Smooth muscle cell (in vitro differentiated cells): ENCODE measurements around the gene OXSR1. TPM values are rescaled to one million over a fixed set of nuclear protein-coding genes. Genes with fewer than 3 reads are reported as not detected.

Experiments
- DNase-seq: peaks from one replicate; lab custom pipeline; 2025; ENCODE audit not compliant: unreplicated experiment; lab: John Stamatoyannopoulos, UW
- H2AFZ ChIP-seq: fragments of 200-600 bp; sonication (generic); 2 replicates; pipeline ENCODE4 v1.6.0; 2016; ENCODE audit warnings: antibody characterized with exemption, low read depth, mild to moderate bottlenecking
- H3F3A ChIP-seq: fragments of 200-600 bp; sonication (generic); 2 replicates; pipeline ENCODE4 v1.6.0; 2017; ENCODE audit warnings: antibody characterized with exemption, low read depth
- H3K27ac ChIP-seq: fragments of 200-600 bp; sonication (generic); 2 replicates; pipeline ENCODE4 v1.5.1; 2016; ENCODE audit warnings: low read depth, mild to moderate bottlenecking
- H3K27me3 ChIP-seq: fragments of 200-600 bp; sonication (generic); 2 replicates; pipeline ENCODE4 v1.6.1; 2016; ENCODE audit warnings: low read depth, mild to moderate bottlenecking
- H3K36me3 ChIP-seq: fragments of 200-600 bp; sonication (generic); 2 replicates; pipeline ENCODE4 v1.5.1; 2016; ENCODE audit warnings: low read depth
- H3K4me1 ChIP-seq: fragments of 200-600 bp; sonication (generic); 2 replicates; pipeline ENCODE4 v1.5.1; 2016; ENCODE audit warnings: low read depth
- H3K4me2 ChIP-seq: fragments of 200-600 bp; sonication (generic); 2 replicates; pipeline ENCODE4 v1.6.0; 2016; ENCODE audit warnings: mild to moderate bottlenecking
- H3K4me3 ChIP-seq: fragments of 200-600 bp; sonication (generic); 2 replicates; pipeline ENCODE4 v1.5.1; 2016; ENCODE audit warnings: mild to moderate bottlenecking
- H3K79me2 ChIP-seq: fragments of 200-600 bp; sonication (generic); 2 replicates; pipeline ENCODE4 v1.6.0; 2016; ENCODE audit warnings: low read depth, mild to moderate bottlenecking
- H3K9ac ChIP-seq: fragments of 200-600 bp; sonication (generic); 2 replicates; pipeline ENCODE4 v1.6.0; 2016; ENCODE audit warnings: low read depth
- H3K9me3 ChIP-seq: fragments of 200-600 bp; sonication (generic); replicated peaks from 2 replicates; pipeline ENCODE4 v1.5.1; 2016; ENCODE audit warnings: low read depth
- H4K20me1 ChIP-seq: fragments of 200-600 bp; sonication (generic); 2 replicates; pipeline ENCODE4 v1.6.0; 2016; ENCODE audit warnings: low read depth
- WGBS: methylation state at CpG from one replicate; pipeline ENCODE4 v1.1.7; 2016; ENCODE audit warnings: low lambda C conversion rate; 5-methylcytosine and 5-hydroxymethylcytosine counted together
- polyA plus RNA-seq: library from polyadenylated mRNA; unstranded; fragments of >200 nt; fragmentation: Nextera tagmentation; extraction: Ambion mirVana; gene quantifications from 2 replicates; pipeline ENCODE4 v1.2.1, GENCODE V29; 2016
- total RNA-seq: library from RNA; depleted of rRNA; stranded (reverse); fragments of >200 nt; gene quantifications from 2 replicates; pipeline ENCODE4 v1.2.3, GENCODE V29; 2014
- TF ChIP-seq, protein P1 (sequence below): fragments of 200-600 bp; sonication (generic); IDR thresholded peaks from 2 replicates; pipeline ENCODE4 v1.5.1; 2017; ENCODE audit warnings: borderline replicate concordance, mild to moderate bottlenecking, antibody characterized with exemption; ENCODE audit not compliant: insufficient read depth, poor library complexity, severe bottlenecking

The OXSR1 gene
- total and polyA plus RNA-seq, 2 experiments from 2014 or later: 11.9 to 50.6 TPM

GRCh38 chr3:38260474-38260873 is 95.1 kb downstream of the OXSR1 start:
- WGBS: 83% methylated on average over 2 of the region's 2 CpGs
- Histone ChIP-seq H3K4me3 (no peak overlapping the region), H3K27ac (no peak overlapping the region), H2AFZ (no peak overlapping the region), H3K9ac (no peak overlapping the region), H3K9me3 (no peaks in the 10 kb centered on the region), H3K4me2 (no peak overlapping the region), H3K27me3 (no peaks in the 10 kb centered on the region), H3F3A (peaks cover 3% of the 10 kb centered on the region), H4K20me1 (no peaks in the 10 kb centered on the region), H3K79me2 (no peaks in the 10 kb centered on the region), H3K36me3 (no peaks in the 10 kb centered on the region), H3K4me1 (no peaks in the 10 kb centered on the region)
- DNase-seq: no peak
- TF ChIP-seq, protein P1, sequence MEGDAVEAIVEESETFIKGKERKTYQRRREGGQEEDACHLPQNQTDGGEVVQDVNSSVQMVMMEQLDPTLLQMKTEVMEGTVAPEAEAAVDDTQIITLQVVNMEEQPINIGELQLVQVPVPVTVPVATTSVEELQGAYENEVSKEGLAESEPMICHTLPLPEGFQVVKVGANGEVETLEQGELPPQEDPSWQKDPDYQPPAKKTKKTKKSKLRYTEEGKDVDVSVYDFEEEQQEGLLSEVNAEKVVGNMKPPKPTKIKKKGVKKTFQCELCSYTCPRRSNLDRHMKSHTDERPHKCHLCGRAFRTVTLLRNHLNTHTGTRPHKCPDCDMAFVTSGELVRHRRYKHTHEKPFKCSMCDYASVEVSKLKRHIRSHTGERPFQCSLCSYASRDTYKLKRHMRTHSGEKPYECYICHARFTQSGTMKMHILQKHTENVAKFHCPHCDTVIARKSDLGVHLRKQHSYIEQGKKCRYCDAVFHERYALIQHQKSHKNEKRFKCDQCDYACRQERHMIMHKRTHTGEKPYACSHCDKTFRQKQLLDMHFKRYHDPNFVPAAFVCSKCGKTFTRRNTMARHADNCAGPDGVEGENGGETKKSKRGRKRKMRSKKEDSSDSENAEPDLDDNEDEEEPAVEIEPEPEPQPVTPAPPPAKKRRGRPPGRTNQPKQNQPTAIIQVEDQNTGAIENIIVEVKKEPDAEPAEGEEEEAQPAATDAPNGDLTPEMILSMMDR: no peak

DNA sequence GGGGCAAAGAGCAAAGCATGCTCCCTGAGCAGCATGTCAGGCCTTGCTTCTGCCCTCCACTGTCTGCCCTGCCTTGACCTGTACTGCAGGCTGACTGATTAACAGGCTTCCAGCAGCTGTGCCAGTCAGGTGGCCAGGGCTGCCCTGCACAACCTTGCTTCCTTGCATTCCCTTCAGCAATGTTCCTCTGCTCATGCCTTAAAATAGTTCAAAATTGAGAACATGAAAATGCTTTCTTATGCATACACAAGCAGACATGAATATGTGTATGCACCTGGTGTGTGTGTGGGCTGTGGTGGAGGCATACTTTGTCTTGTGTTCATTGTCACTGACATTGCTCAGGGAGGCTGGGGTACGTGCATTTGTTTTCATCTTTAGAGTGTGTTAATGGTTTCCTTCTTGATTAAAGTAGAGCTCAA is 99.0 kb downstream of the OXSR1 start:
- no peak overlapping the region for H2AFZ ChIP-seq
- no peaks in the 10 kb centered on the region for H3K36me3 ChIP-seq
- TF ChIP-seq, protein P1: no peak
- no peak overlapping the region for H3K4me2 ChIP-seq
- no peaks in the 10 kb centered on the region for H3F3A ChIP-seq
- no peaks in the 10 kb centered on the region for H3K79me2 ChIP-seq
- no peak overlapping the region for H3K27ac ChIP-seq
- no peaks in the 10 kb centered on the region for H3K4me1 ChIP-seq
- no peaks in the 10 kb centered on the region for H4K20me1 ChIP-seq
- H3K9me3 ChIP-seq: no peaks in the 10 kb centered on the region
- H3K9ac ChIP-seq: no peak overlapping the region
- no peak overlapping the region for H3K4me3 ChIP-seq
- 0% methylated on average over 1 of the region's 1 CpG for WGBS
- no peaks in the 10 kb centered on the region for H3K27me3 ChIP-seq
- DNase-seq: no peak

DNA sequence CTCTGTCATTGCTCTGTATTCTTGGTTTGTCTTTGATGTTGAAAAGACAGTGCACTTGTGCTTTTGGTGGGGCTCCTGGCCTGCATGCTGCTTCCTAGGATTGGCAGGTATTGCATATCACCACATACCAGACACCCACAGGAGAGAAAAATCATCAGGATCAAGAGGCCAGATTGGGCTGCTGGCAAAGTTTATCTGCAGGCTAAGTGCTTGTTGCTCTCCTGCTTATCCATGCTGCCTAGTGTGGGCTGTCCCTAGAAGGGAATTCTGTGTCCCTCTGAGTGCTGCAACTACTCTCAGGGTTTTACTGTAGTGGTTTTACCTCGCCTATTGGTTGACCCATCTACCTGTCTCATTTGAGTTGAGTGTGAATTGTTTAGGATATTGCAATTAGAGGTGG is 99.4 kb downstream of the OXSR1 start:
- WGBS: 58% methylated on average over 1 of the region's 1 CpG
- no peaks in the 10 kb centered on the region for H3K79me2 ChIP-seq
- H3K9me3 ChIP-seq: no peaks in the 10 kb centered on the region
- H3K4me3 ChIP-seq: no peak overlapping the region
- no peak overlapping the region for H2AFZ ChIP-seq
- no peak for DNase-seq
- H4K20me1 ChIP-seq: no peaks in the 10 kb centered on the region
- H3K27ac ChIP-seq: no peak overlapping the region
- no peaks in the 10 kb centered on the region for H3K27me3 ChIP-seq
- H3K4me1 ChIP-seq: no peaks in the 10 kb centered on the region
- H3K9ac ChIP-seq: no peak overlapping the region
- no peaks in the 10 kb centered on the region for H3F3A ChIP-seq
- TF ChIP-seq, protein P1: no peak
- no peaks in the 10 kb centered on the region for H3K36me3 ChIP-seq
- no peak overlapping the region for H3K4me2 ChIP-seq

DNA sequence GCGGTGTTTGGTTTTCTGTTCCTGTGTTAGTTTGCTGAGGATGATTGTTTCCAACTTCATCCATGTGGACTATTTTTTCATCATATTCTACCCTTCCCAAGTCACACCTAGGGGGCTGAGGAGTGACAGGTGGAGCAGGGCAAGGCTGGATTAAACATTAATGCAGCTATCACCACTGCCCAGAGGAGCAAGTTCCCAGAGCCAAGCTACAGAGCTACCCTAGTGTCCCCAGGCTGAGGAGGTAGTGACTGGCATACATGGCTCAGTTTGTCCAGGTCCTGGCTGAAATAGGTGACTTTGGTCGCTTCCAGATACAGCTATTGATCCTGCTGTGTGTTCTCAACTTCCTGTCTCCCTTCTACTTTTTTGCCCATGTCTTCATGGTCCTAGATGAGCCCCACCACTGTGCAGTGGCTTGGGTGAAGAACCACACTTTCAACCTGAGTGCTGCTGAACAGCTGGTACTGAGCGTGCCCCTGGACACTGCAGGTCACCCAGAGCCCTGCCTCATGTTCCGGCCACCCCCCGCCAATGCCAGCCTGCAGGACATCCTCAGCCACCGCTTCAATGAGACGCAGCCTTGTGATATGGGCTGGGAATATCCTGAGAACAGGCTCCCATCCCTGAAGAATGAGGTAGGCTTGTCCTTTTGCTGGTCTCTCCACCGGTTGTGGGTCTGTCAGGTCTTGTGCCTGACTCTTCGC is 100.4 kb downstream of the OXSR1 start, which contains the start of gene SLC22A13:
TSS of gene SLC22A13 (plus strand) at position 209 of the 704 bp plus-strand sequence. CDS start at position 258, 49 bp downstream.
- no peaks in the 10 kb centered on the region for H3F3A ChIP-seq
- H3K4me1 ChIP-seq: no peaks in the 10 kb centered on the region
- WGBS: 96% methylated on average over 9 of the region's 9 CpGs

More for the DNA sequence above, 100.4 kb downstream of the OXSR1 start, which contains the start of gene SLC22A13:
- TF ChIP-seq, protein P1: no peak
- H3K36me3 ChIP-seq: no peaks in the 10 kb centered on the region
- no peaks in the 10 kb centered on the region for H3K79me2 ChIP-seq
- H3K27ac ChIP-seq: no peak within 1 kb of the TSS
- H3K9ac ChIP-seq: no peak within 1 kb of the TSS
- H3K4me2 ChIP-seq: no peak within 1 kb of the TSS
- H3K27me3 ChIP-seq: no peaks in the 10 kb centered on the region
- no peak for DNase-seq
- H3K9me3 ChIP-seq: no peaks in the 10 kb centered on the region
- no peaks in the 10 kb centered on the region for H4K20me1 ChIP-seq
- no peak within 1 kb of the TSS for H3K4me3 ChIP-seq
- H2AFZ ChIP-seq: no peak within 1 kb of the TSS
